SK-N-SH treated with all-trans-retinoic acid at 6 μM for 48 hours (cell line): ENCODE measurements around the gene ACSS3.

Source experiments
- ARNTL ChIP-seq: fragments of 450-650 bp; formaldehyde crosslinking; IDR thresholded peaks from 2 replicates; pipeline ENCODE4 v1.5.0; 2020; ENCODE audit warnings: low read depth, mild to moderate bottlenecking, moderate library complexity, borderline replicate concordance
- CREB5 ChIP-seq: fragments of 250-450 bp; sonication (Bioruptor Pico); IDR thresholded peaks from 2 replicates; pipeline ENCODE4 v1.5.1; 2020; ENCODE audit warnings: low read depth, mild to moderate bottlenecking, moderate library complexity
- ISL1 ChIP-seq: fragments of 250-450 bp; sonication (Bioruptor Pico); IDR thresholded peaks from 2 replicates; pipeline ENCODE4 v2.1.2; 2022; ENCODE audit warnings: mild to moderate bottlenecking, moderate library complexity
- TCF4 ChIP-seq: fragments of 250-450 bp; sonication (Bioruptor Pico); IDR thresholded peaks from 2 replicates; pipeline ENCODE4 v1.8.0; 2021; ENCODE audit warnings: mild to moderate bottlenecking, moderate library complexity, borderline replicate concordance

GRCh38 chr12:81170072-81170471 lies 92.2 kb downstream of the ACSS3 start:
- TF ChIP-seq ARNTL (no peak), CREB5 (CRISPR knock-in tag) (no peak), TCF4 (no peak), ISL1 (no peak)
